Measurements from ENCODE around the gene OSBPL9. TPM values are rescaled to one million over a fixed set of nuclear protein-coding genes. Genes with fewer than 3 reads are reported as not detected.

Gene OSBPL9
- total RNA-seq, 1 donor from 2014 or later, result 103 TPM

DNA sequence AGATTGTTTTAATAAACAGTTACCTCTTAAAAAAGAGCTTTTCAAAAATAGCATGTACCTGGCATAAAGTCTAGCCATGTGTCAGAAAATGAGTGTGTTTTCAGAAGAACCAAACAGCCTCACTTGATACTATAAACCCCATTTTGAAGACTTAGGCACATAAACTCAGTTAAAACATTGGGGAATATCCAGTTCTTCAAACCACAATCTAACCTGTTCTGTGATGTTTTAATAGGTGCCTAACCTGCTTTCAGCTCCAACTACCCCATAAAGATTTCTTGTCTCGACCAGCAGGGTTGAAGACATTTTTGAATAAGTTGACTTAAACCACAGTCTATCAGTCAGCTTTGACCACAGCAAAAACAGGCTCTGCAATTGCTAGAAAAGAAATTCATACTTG lies 220.4 kb downstream of the OSBPL9 start:
- Mint-ChIP-seq H3K4me1 (peaks cover 6% of the 10 kb centered on the region), H3K27me3 (ENCODE audit: low read depth) (no peaks in the 10 kb centered on the region), H3K9me3 (no peaks in the 10 kb centered on the region), H3K27ac (no peak overlapping the region), H3K4me3 (no peak overlapping the region), H3K36me3 (peaks cover 19% of the 10 kb centered on the region)
- TF ChIP-seq, protein P1, sequence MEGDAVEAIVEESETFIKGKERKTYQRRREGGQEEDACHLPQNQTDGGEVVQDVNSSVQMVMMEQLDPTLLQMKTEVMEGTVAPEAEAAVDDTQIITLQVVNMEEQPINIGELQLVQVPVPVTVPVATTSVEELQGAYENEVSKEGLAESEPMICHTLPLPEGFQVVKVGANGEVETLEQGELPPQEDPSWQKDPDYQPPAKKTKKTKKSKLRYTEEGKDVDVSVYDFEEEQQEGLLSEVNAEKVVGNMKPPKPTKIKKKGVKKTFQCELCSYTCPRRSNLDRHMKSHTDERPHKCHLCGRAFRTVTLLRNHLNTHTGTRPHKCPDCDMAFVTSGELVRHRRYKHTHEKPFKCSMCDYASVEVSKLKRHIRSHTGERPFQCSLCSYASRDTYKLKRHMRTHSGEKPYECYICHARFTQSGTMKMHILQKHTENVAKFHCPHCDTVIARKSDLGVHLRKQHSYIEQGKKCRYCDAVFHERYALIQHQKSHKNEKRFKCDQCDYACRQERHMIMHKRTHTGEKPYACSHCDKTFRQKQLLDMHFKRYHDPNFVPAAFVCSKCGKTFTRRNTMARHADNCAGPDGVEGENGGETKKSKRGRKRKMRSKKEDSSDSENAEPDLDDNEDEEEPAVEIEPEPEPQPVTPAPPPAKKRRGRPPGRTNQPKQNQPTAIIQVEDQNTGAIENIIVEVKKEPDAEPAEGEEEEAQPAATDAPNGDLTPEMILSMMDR (IDR thresholded peaks at IDR 0.05; ENCODE audit: unreplicated experiment), result no peak
- DNase-seq (ENCODE audit: low spot score in 2 of 2, unreplicated experiment in 2 of 2), result no peak

Small RNA genes lying within 50 kb of the gene (microRNA-seq; reads per million reads assigned to microRNA genes)
- not detected for gene MIR761

Other genes starting within 250 kb of the OSBPL9 start
- 50.3 to 53.4 TPM (median 52.5 TPM) in 3 replicates for gene EPS15, start 97.8 kb upstream of the OSBPL9 start, total RNA-seq

Measured in mesothelial cell of epicardium (in vitro differentiated cells).